ENCODE data around the gene AGGF1.
"Not testable (repeated sequence)": the region's sequence is repeated elsewhere in the genome, so short reads cannot be mapped to it uniquely, and the experiment has no call there.

AGGF1 gene

GRCh38 chr5:77095189-77095588, 65.0 kb downstream of the AGGF1 start:
- DNase-seq: no peak

GRCh38 chr5:77101298-77101697, 71.1 kb downstream of the AGGF1 start:
- DNase-seq: no peak

GRCh38 chr5:77102549-77102948, 72.3 kb downstream of the AGGF1 start:
- no peak for DNase-seq

- DNase-seq: no peak
Observed at GRCh38 chr5:77103457-77103856, 73.3 kb downstream of the AGGF1 start.

GRCh38 chr5:77104813-77105212, 74.6 kb downstream of the AGGF1 start:
- DNase-seq: no peak

- not testable (repeated sequence) for DNase-seq
Observed at GRCh38 chr5:77107035-77107434, 76.8 kb downstream of the AGGF1 start.

Data from NCI-H526 treated with DMSO at 0.1 percent for 48 hours (cell line).